Measurements from ENCODE around the gene JMJD7.

Gene JMJD7

GRCh38 chr15:41804361-41804760 lies 23.5 kb upstream of the JMJD7 start:
- TF ChIP-seq TAF1 (IDR thresholded peaks at IDR 0.05; ENCODE audit: borderline replicate concordance, low read depth, low read length) (no peak), POLR2AphosphoS5 (IDR thresholded peaks at IDR 0.05; ENCODE audit: low read depth, low read length) (no peak), POLR2A (IDR thresholded peaks at IDR 0.05; ENCODE audit: low read depth, low read length) (no peak)
- no peak for FAIRE-seq

GRCh38 chr15:41804916-41805666 lies 22.8 kb upstream of the JMJD7 start:
- FAIRE-seq (no peak), DNase-seq (ENCODE audit: insufficient read length) (no peak)
- TF ChIP-seq TAF1 (IDR thresholded peaks at IDR 0.05; ENCODE audit: borderline replicate concordance, low read depth, low read length) (no peak), POLR2AphosphoS5 (IDR thresholded peaks at IDR 0.05; ENCODE audit: low read depth, low read length) (no peak), POLR2A (IDR thresholded peaks at IDR 0.05; ENCODE audit: low read depth, low read length) (no peak)

More at GRCh38 chr15:41804361-41804760, 23.5 kb upstream of the JMJD7 start:
- no peak for DNase-seq (ENCODE audit: insufficient read length)

GRCh38 chr15:41805711-41806110 lies 22.2 kb upstream of the JMJD7 start:
- TF ChIP-seq POLR2A (IDR thresholded peaks at IDR 0.05; ENCODE audit: low read depth, low read length): no peak
- TF ChIP-seq POLR2AphosphoS5 (IDR thresholded peaks at IDR 0.05; ENCODE audit: low read depth, low read length): no peak
- FAIRE-seq (no peak), DNase-seq (ENCODE audit: insufficient read length) (no peak)

- FAIRE-seq (no peak), DNase-seq (ENCODE audit: insufficient read length) (no peak)
- no peak for TF ChIP-seq POLR2AphosphoS5 (IDR thresholded peaks at IDR 0.05; ENCODE audit: low read depth, low read length)
Observed at GRCh38 chr15:41806291-41807181, 21.4 kb upstream of the JMJD7 start.

GRCh38 chr15:41809121-41809520 lies 18.8 kb upstream of the JMJD7 start:
- DNase-seq (ENCODE audit: insufficient read length) (no peak), FAIRE-seq (no peak)
- no peak for TF ChIP-seq POLR2AphosphoS5 (IDR thresholded peaks at IDR 0.05; ENCODE audit: low read depth, low read length)
- no peak for TF ChIP-seq POLR2A (IDR thresholded peaks at IDR 0.05; ENCODE audit: low read depth, low read length)
- TF ChIP-seq TAF1 (IDR thresholded peaks at IDR 0.05; ENCODE audit: borderline replicate concordance, low read depth, low read length): no peak

- no peak for FAIRE-seq
- DNase-seq (ENCODE audit: insufficient read length): no peak
- no peak for TF ChIP-seq POLR2AphosphoS5 (IDR thresholded peaks at IDR 0.05; ENCODE audit: low read depth, low read length)
- no peak for TF ChIP-seq POLR2A (IDR thresholded peaks at IDR 0.05; ENCODE audit: low read depth, low read length)
- no peak for TF ChIP-seq TAF1 (IDR thresholded peaks at IDR 0.05; ENCODE audit: borderline replicate concordance, low read depth, low read length)
Observed at GRCh38 chr15:41809526-41810220, 18.2 kb upstream of the JMJD7 start.

GRCh38 chr15:41810651-41811431 lies 17.1 kb upstream of the JMJD7 start:
- no peak for FAIRE-seq
- DNase-seq (ENCODE audit: insufficient read length): no peak
- TF ChIP-seq POLR2AphosphoS5 (IDR thresholded peaks at IDR 0.05; ENCODE audit: low read depth, low read length) (no peak), POLR2A (IDR thresholded peaks at IDR 0.05; ENCODE audit: low read depth, low read length) (no peak), TAF1 (IDR thresholded peaks at IDR 0.05; ENCODE audit: borderline replicate concordance, low read depth, low read length) (no peak)

- no peak for TF ChIP-seq POLR2AphosphoS5 (IDR thresholded peaks at IDR 0.05; ENCODE audit: low read depth, low read length)
- no peak for TF ChIP-seq TAF1 (IDR thresholded peaks at IDR 0.05; ENCODE audit: borderline replicate concordance, low read depth, low read length)
- TF ChIP-seq POLR2A (IDR thresholded peaks at IDR 0.05; ENCODE audit: low read depth, low read length): no peak
- DNase-seq (ENCODE audit: insufficient read length) (peak; percentile 73), FAIRE-seq (peak; percentile 95)
Observed at GRCh38 chr15:41811432-41812195, 16.3 kb upstream of the JMJD7 start.

- no peak for FAIRE-seq
- TF ChIP-seq POLR2A (IDR thresholded peaks at IDR 0.05; ENCODE audit: low read depth, low read length) (no peak), TAF1 (IDR thresholded peaks at IDR 0.05; ENCODE audit: borderline replicate concordance, low read depth, low read length) (no peak), POLR2AphosphoS5 (IDR thresholded peaks at IDR 0.05; ENCODE audit: low read depth, low read length) (no peak)
- DNase-seq (ENCODE audit: insufficient read length): no peak
Observed at GRCh38 chr15:41812820-41813375, 15.0 kb upstream of the JMJD7 start.

GRCh38 chr15:41813426-41813825 lies 14.5 kb upstream of the JMJD7 start:
- FAIRE-seq (no peak), DNase-seq (ENCODE audit: insufficient read length) (no peak)
- no peak for TF ChIP-seq POLR2A (IDR thresholded peaks at IDR 0.05; ENCODE audit: low read depth, low read length)
- TF ChIP-seq POLR2AphosphoS5 (IDR thresholded peaks at IDR 0.05; ENCODE audit: low read depth, low read length): no peak
- TF ChIP-seq TAF1 (IDR thresholded peaks at IDR 0.05; ENCODE audit: borderline replicate concordance, low read depth, low read length): no peak
